MCF 10A (cell line): Measurements from ENCODE around the gene TAS2R60. TPM values are rescaled to one million over a fixed set of nuclear protein-coding genes. Genes with fewer than 3 reads are reported as not detected.

Experiments
- BruUV-seq: library from RNA; stranded (reverse); fragments of 400-500 nt; replicated peaks from 2 replicates; lab custom pipeline; 2021; lab: Mats Ljungman, UMichigan
- CTCF ChIA-PET: fragments of 300-600 bp; sonication (Branson Sonifier 250); formaldehyde crosslinking; extraction: SDS; loops from one replicate; lab custom pipeline; 2021; ENCODE audit warnings: antibody characterized with exemption, inconsistent platforms; lab: Yijun Ruan, JAX
- POLR2A ChIA-PET: fragments of 300-600, 350-650 bp; sonication (Branson Sonifier 250); formaldehyde crosslinking; extraction: SDS; loops from one replicate; lab custom pipeline; 2020; ENCODE audit warnings: antibody characterized with exemption, inconsistent platforms; lab: Yijun Ruan, JAX
- DNase-seq: peaks from one replicate; pipeline ENCODE4 v3.0.0-alpha.2; 2018; ENCODE audit not compliant: unreplicated experiment
- H3K27ac Mint-ChIP-seq: one replicate; pipeline ENCODE4 v1.8.0; 2022; ENCODE audit warnings: mild to moderate bottlenecking, low read depth, mixed read lengths; ENCODE audit not compliant: unreplicated experiment
- H3K27me3 Mint-ChIP-seq: one replicate; pipeline ENCODE4 v1.8.0; 2022; ENCODE audit warnings: mixed read lengths; ENCODE audit not compliant: insufficient read depth, unreplicated experiment
- H3K36me3 Mint-ChIP-seq: one replicate; pipeline ENCODE4 v1.8.0; 2022; ENCODE audit warnings: mild to moderate bottlenecking, moderate library complexity, mixed read lengths; ENCODE audit not compliant: insufficient read depth, unreplicated experiment
- H3K4me1 Mint-ChIP-seq: one replicate; pipeline ENCODE4 v1.8.0; 2022; ENCODE audit warnings: mixed read lengths; ENCODE audit not compliant: insufficient read depth, unreplicated experiment
- H3K4me3 Mint-ChIP-seq: one replicate; pipeline ENCODE4 v1.8.0; 2022; ENCODE audit warnings: mild to moderate bottlenecking, moderate library complexity, mixed read lengths; ENCODE audit not compliant: unreplicated experiment
- H3K9me3 Mint-ChIP-seq: one replicate; pipeline ENCODE4 v1.8.0; 2022; ENCODE audit warnings: mixed read lengths; ENCODE audit not compliant: unreplicated experiment
- intact Hi-C: fragments of 100-400 bp; cut with micrococcal nuclease; formaldehyde crosslinking; loops from 2 replicates; pipeline ENCODE4 v1.14.1; 2022
- total RNA-seq: library from RNA; stranded (reverse); gene quantifications from 2 replicates; pipeline ENCODE4 v1.2.3, GENCODE V29; 2022
- TF ChIP-seq, protein P1 (sequence below): fragments of 200-600 bp; IDR thresholded peaks from one replicate; pipeline ENCODE4 v1.8.0; 2022; ENCODE audit warnings: antibody characterized with exemption, mild to moderate bottlenecking; ENCODE audit not compliant: unreplicated experiment

Gene TAS2R60
- total RNA-seq, 1 experiment from 2014 or later: not detected

- no peaks in the 10 kb centered on the region for H3K9me3 Mint-ChIP-seq
- no TSS peak for BruUV-seq
- TF ChIP-seq, protein P1, sequence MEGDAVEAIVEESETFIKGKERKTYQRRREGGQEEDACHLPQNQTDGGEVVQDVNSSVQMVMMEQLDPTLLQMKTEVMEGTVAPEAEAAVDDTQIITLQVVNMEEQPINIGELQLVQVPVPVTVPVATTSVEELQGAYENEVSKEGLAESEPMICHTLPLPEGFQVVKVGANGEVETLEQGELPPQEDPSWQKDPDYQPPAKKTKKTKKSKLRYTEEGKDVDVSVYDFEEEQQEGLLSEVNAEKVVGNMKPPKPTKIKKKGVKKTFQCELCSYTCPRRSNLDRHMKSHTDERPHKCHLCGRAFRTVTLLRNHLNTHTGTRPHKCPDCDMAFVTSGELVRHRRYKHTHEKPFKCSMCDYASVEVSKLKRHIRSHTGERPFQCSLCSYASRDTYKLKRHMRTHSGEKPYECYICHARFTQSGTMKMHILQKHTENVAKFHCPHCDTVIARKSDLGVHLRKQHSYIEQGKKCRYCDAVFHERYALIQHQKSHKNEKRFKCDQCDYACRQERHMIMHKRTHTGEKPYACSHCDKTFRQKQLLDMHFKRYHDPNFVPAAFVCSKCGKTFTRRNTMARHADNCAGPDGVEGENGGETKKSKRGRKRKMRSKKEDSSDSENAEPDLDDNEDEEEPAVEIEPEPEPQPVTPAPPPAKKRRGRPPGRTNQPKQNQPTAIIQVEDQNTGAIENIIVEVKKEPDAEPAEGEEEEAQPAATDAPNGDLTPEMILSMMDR: peak; percentile 35
- no peaks in the 10 kb centered on the region for H3K36me3 Mint-ChIP-seq
- no peaks in the 10 kb centered on the region for H3K27me3 Mint-ChIP-seq
- H3K4me1 Mint-ChIP-seq: peaks cover 13% of the 10 kb centered on the region
- H3K4me3 Mint-ChIP-seq: peak within 1 kb of the TSS; percentile 72
- DNase-seq: peak; percentile 86
- intact Hi-C loops: loop anchor here (2.0 kb wide), 1 partner anchor 88 kb away; no protein-coding TSS in a partner anchor
- peak within 1 kb of the TSS; percentile 63 for H3K27ac Mint-ChIP-seq
- CTCF ChIA-PET: interaction anchor here (0.6 to 11.0 kb wide), 16 partner anchors 8 to 1727 kb away, joined by 3 to 84 read pairs (median 5); no protein-coding TSS in a partner anchor
- POLR2A ChIA-PET: interaction anchor here (0.5 to 1.1 kb wide), 6 partner anchors 14 to 788 kb away, joined by 3 to 4 read pairs (median 3); partner anchors contain the start of gene CASP2
These were observed 34.3 kb upstream of the TAS2R60 start, which contains the start of gene EPHA1 for GRCh38 chr7:143408686-143409561. Gene EPHA1, minus strand, starts transcription at chr7:143408856. Its CDS starts 51 bp downstream, at chr7:143408805.

- H3K36me3 Mint-ChIP-seq: no peaks in the 10 kb centered on the region
- TF ChIP-seq, protein P1: no peak
- POLR2A ChIA-PET: no interaction called here
- CTCF ChIA-PET: interaction anchor here (0.6 to 11.0 kb wide), 4 partner anchors 160 to 171 kb away, joined by 3 to 84 read pairs (median 3); no protein-coding TSS in a partner anchor
- DNase-seq: no peak
- H3K27me3 Mint-ChIP-seq: no peaks in the 10 kb centered on the region
- no peaks in the 10 kb centered on the region for H3K9me3 Mint-ChIP-seq
- intact Hi-C loops: loop anchor here (10.0 kb wide), 1 partner anchor 406 kb away; no protein-coding TSS in a partner anchor
- no peak overlapping the region for H3K27ac Mint-ChIP-seq
- BruUV-seq: no TSS peak
- peaks cover 22% of the 10 kb centered on the region for H3K4me1 Mint-ChIP-seq
- no peak overlapping the region for H3K4me3 Mint-ChIP-seq
These were observed 32.7 kb upstream of the TAS2R60 start for GRCh38 chr7:143410521-143411004.

DNA sequence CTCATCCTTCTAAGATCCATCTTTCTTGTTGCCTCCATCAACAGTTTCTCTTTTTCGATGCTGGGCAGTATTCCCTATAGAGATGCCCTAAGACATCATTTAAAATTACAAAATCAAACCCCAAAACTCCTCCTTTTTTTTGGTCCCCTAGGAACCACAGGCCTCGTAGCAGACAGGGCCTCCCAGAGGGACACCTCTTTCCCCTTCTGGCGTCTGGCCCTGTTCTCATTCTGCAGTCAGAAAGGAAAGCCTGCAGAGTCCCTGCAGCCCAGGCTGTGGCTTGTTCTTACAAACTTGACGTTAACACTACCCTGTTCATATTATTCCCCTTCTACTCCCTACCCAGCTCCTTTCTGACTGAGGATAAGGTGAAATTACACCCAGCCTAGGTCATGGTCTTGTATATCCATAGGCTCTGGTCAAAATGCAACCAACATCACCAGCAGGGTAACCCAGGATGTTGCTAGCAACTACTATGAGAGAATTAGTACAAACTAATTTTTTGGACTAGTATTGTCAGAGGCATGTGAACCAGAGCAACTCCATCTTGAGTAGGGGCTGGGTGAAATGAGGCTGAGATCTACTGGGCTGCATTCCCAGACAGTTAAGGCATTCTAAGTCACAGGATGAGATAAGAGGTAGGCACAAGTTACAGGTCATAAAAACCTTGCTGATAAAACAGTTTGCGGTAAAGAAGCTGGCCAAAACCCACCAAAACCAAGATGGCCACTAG lies 31.1 kb upstream of the TAS2R60 start:
- Mint-ChIP-seq H3K9me3 (no peaks in the 10 kb centered on the region), H3K4me3 (no peak overlapping the region), H3K27ac (no peak overlapping the region), H3K27me3 (no peaks in the 10 kb centered on the region), H3K36me3 (no peaks in the 10 kb centered on the region), H3K4me1 (peaks cover 28% of the 10 kb centered on the region)
- BruUV-seq: no TSS peak
- TF ChIP-seq, protein P1: no peak
- DNase-seq: no peak
- intact Hi-C loops: loop anchor here (10.0 kb wide), 1 partner anchor 407 kb away; no protein-coding TSS in a partner anchor
- CTCF ChIA-PET: interaction anchor here (0.7 to 11.0 kb wide), 4 partner anchors 20 to 172 kb away, joined by 3 to 84 read pairs (median 3); no protein-coding TSS in a partner anchor
- POLR2A ChIA-PET: no interaction called here
